ENCODE results near the gene OLIG3. TPM values are rescaled to one million over a fixed set of nuclear protein-coding genes. Genes with fewer than 3 reads are reported as not detected.

The OLIG3 gene
- total RNA-seq, 1 donor from 2014 or later = not detected

GRCh38 chr6:137496368-137496767 lies 2.2 kb upstream of the OLIG3 start:
- no peak for DNase-seq (ENCODE audit: low read depth in 2 of 2)

GRCh38 chr6:137495703-137496336 lies 1.6 kb upstream of the OLIG3 start:
- no peak for DNase-seq (ENCODE audit: low read depth in 2 of 2)

- DNase-seq (ENCODE audit: low read depth in 2 of 2) = no peak
Measured at GRCh38 chr6:137494988-137495702, 951 bp upstream of the OLIG3 start.

- DNase-seq (ENCODE audit: low read depth in 2 of 2) = no peak
Measured at GRCh38 chr6:137493218-137494038, 766 bp downstream of the OLIG3 start.

GRCh38 chr6:137492289-137493217 lies 1.6 kb downstream of the OLIG3 start:
- no peak for DNase-seq (ENCODE audit: low read depth in 2 of 2)

- no peak for DNase-seq (ENCODE audit: low read depth in 2 of 2)
Measured at GRCh38 chr6:137491478-137491877, 2.7 kb downstream of the OLIG3 start.

- DNase-seq (ENCODE audit: low read depth in 2 of 2) = no peak
Measured at GRCh38 chr6:137490961-137491360, 3.2 kb downstream of the OLIG3 start.

- no peak for DNase-seq (ENCODE audit: low read depth in 2 of 2)
Measured at GRCh38 chr6:137490006-137490905, 3.9 kb downstream of the OLIG3 start.

GRCh38 chr6:137489046-137490005 lies 4.9 kb downstream of the OLIG3 start:
- no peak for DNase-seq (ENCODE audit: low read depth in 2 of 2)

GRCh38 chr6:137488150-137489045 lies 5.8 kb downstream of the OLIG3 start:
- DNase-seq (ENCODE audit: low read depth in 2 of 2) = no peak

- no peak for DNase-seq (ENCODE audit: low read depth in 2 of 2)
Measured at GRCh38 chr6:137487869-137488149, 6.4 kb downstream of the OLIG3 start.

- no peak for DNase-seq (ENCODE audit: low read depth in 2 of 2)
Measured at GRCh38 chr6:137487181-137487868, 6.9 kb downstream of the OLIG3 start.

GRCh38 chr6:137486416-137486815 lies 7.8 kb downstream of the OLIG3 start:
- no peak for DNase-seq (ENCODE audit: low read depth in 2 of 2)

- no peak for DNase-seq (ENCODE audit: low read depth in 2 of 2)
Measured at GRCh38 chr6:137480431-137480830, 13.8 kb downstream of the OLIG3 start.

GRCh38 chr6:137475103-137475502 lies 19.1 kb downstream of the OLIG3 start:
- DNase-seq (ENCODE audit: low read depth in 2 of 2) = no peak

GRCh38 chr6:137473598-137473997 lies 20.6 kb downstream of the OLIG3 start:
- DNase-seq (ENCODE audit: low read depth in 2 of 2) = no peak

GRCh38 chr6:137472641-137473137 lies 21.5 kb downstream of the OLIG3 start:
- DNase-seq (ENCODE audit: low read depth in 2 of 2) = no peak

- no peak for DNase-seq (ENCODE audit: low read depth in 2 of 2)
Measured at GRCh38 chr6:137471986-137472385, 22.2 kb downstream of the OLIG3 start.

Data from dermis microvascular lymphatic vessel endothelial cell (primary cell).